Measurements from ENCODE around the gene GUCD1.

The GUCD1 gene

GRCh38 chr22:24504540-24504939 is 50.4 kb downstream of the GUCD1 start:
- no peak for DNase-seq (ENCODE audit: low read depth in 2 of 2, low spot score in 1 of 2)

- DNase-seq (ENCODE audit: low read depth in 2 of 2, low spot score in 1 of 2): no peak
Measured at GRCh38 chr22:24503843-24504338, 51.0 kb downstream of the GUCD1 start.

GRCh38 chr22:24503137-24503842 is 51.6 kb downstream of the GUCD1 start:
- DNase-seq (ENCODE audit: low read depth in 2 of 2, low spot score in 1 of 2): peak; percentile 37 to 48

GRCh38 chr22:24502541-24502940 is 52.4 kb downstream of the GUCD1 start:
- DNase-seq (ENCODE audit: low read depth in 2 of 2, low spot score in 1 of 2): no peak

- DNase-seq (ENCODE audit: low read depth in 2 of 2, low spot score in 1 of 2): no peak
Measured at GRCh38 chr22:24502034-24502433, 52.9 kb downstream of the GUCD1 start.

- no peak for DNase-seq (ENCODE audit: low read depth in 2 of 2, low spot score in 1 of 2)
Measured at GRCh38 chr22:24501301-24502005, 53.5 kb downstream of the GUCD1 start.

- no peak for DNase-seq (ENCODE audit: low read depth in 2 of 2, low spot score in 1 of 2)
Measured at GRCh38 chr22:24500277-24500820, 54.6 kb downstream of the GUCD1 start.

GRCh38 chr22:24499706-24500276 is 55.1 kb downstream of the GUCD1 start:
- no peak for DNase-seq (ENCODE audit: low read depth in 2 of 2, low spot score in 1 of 2)

GRCh38 chr22:24498824-24499223 is 56.1 kb downstream of the GUCD1 start:
- DNase-seq (ENCODE audit: low read depth in 2 of 2, low spot score in 1 of 2): no peak

- no peak for DNase-seq (ENCODE audit: low read depth in 2 of 2, low spot score in 1 of 2)
Measured at GRCh38 chr22:24497841-24498258, 57.1 kb downstream of the GUCD1 start.

- no peak for DNase-seq (ENCODE audit: low read depth in 2 of 2, low spot score in 1 of 2)
Measured at GRCh38 chr22:24496661-24497060, 58.3 kb downstream of the GUCD1 start.

- DNase-seq (ENCODE audit: low read depth in 2 of 2, low spot score in 1 of 2): no peak
Measured at GRCh38 chr22:24496234-24496633, 58.7 kb downstream of the GUCD1 start.

GRCh38 chr22:24495365-24495675 is 59.6 kb downstream of the GUCD1 start:
- DNase-seq (ENCODE audit: low read depth in 2 of 2, low spot score in 1 of 2): no peak

GRCh38 chr22:24494528-24495364 is 60.2 kb downstream of the GUCD1 start, which contains the start of gene UPB1:
TSS of gene UPB1 (plus strand) at chr22:24495332. CDS start at chr22:24495404, 72 bp downstream.
- no peak for DNase-seq (ENCODE audit: low read depth in 2 of 2, low spot score in 1 of 2)

GRCh38 chr22:24494167-24494527 is 60.8 kb downstream of the GUCD1 start:
- no peak for DNase-seq (ENCODE audit: low read depth in 2 of 2, low spot score in 1 of 2)

- DNase-seq (ENCODE audit: low read depth in 2 of 2, low spot score in 1 of 2): no peak
Measured at GRCh38 chr22:24492391-24492790, 62.5 kb downstream of the GUCD1 start.

Data from stimulated activated CD8-positive, alpha-beta memory T cell treated with anti-CD3 and anti-CD28 coated beads, Interleukin-4, amount 100 ng/mL, for 4 hours (primary cell).